DMS114 treated with DMSO at 0.1 percent for 48 hours (cell line): ENCODE results near the gene SEMA4D.

Experiments used
- DNase-seq: peaks from one replicate; lab custom pipeline; 2025; ENCODE audit not compliant: unreplicated experiment; lab: John Stamatoyannopoulos, UW

SEMA4D gene

DNA sequence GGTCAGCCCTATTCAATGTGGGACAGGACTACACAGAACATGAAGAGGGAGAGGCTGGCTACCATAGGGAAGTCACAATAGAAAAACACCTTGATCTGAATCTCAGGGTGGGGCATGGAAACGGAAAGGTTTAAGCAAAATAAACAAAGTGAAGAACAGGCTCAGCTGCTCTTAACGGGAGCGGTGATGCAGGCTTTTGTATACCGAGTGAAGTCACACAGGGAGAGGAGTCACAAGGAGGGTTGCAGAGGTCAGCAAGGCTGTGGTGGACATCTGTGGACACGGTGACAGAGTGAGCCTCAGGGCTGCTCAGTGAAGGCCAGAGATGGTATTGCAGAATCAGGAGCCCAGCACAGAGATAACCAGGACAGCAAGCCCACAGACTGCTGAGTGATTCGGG is 30.6 kb upstream of the SEMA4D start:
- no peak for DNase-seq

GRCh38 chr9:89528131-89528530 is 30.2 kb upstream of the SEMA4D start:
- DNase-seq = no peak

GRCh38 chr9:89527084-89527483 is 29.2 kb upstream of the SEMA4D start:
- DNase-seq = no peak

- no peak for DNase-seq
These were observed 28.8 kb upstream of the SEMA4D start for GRCh38 chr9:89526667-89527066.

DNA sequence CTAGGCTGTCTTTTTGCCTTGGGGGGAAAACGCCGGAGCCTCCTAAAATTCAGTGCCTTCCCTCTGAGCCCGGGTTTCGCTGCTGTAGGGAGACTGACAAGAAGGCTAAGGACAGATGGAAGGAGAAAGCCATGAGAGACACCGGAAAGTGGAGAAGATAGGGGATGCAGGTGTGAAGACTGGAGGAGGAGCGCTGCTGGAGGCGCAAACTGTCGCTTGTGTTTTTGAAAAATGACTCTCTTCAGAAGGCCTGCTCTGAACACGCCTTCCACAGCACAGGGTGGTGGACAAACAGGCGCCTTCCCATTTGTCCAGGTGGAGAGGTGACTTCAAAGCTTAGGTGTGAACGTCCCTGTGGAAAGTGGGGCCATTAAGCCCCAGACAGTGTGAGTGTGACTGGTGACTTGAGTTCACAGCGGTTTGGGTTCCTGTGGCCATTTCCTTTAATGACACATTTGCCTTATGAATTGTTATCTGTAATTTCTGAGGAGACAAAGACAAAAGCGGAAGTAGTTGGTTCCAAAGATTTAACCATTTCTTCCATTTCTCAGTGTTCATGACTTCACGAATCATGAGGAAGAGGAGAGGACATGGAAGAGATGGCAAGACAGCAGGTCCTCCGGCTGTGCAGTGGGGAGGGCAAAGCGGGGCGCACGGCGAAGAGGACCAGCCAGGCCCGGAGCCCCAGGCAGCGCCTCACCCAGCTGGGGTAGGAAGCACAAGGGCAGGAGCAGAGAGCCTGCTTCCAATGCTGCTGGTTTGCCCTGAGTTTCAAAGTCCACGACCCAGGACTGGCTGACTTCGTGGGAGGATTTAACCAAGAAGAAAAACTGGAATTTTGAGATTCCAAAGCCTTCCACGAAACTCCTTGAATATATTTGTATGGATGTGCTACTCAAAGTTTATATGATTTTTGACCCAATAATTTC is 27.8 kb upstream of the SEMA4D start:
- DNase-seq = no peak

GRCh38 chr9:89524963-89525362 is 27.1 kb upstream of the SEMA4D start:
- no peak for DNase-seq

DNA sequence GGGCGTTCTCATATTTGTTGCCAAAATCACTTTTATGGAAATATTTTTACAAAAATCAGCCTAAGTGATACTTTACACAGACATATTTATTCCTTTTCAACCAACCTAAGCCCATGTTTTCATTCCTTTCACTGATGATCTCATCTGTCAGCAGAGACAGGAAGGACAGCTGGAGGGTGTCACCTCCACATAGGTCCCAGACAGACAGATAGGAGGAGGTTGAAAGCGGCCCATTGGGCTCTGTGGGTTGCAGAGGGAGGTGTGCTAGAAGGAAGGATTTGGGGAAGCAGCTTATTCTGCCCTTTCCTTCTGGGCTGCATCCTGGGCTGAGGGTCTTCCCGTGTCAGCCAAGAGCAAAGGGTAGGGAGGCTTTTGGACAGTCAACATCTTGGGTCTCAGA is 26.0 kb upstream of the SEMA4D start:
- no peak for DNase-seq

GRCh38 chr9:89522959-89523285 is 25.0 kb upstream of the SEMA4D start:
- DNase-seq = no peak

GRCh38 chr9:89522261-89522958 is 24.5 kb upstream of the SEMA4D start:
- no peak for DNase-seq

GRCh38 chr9:89519366-89519805 is 21.5 kb upstream of the SEMA4D start:
- no peak for DNase-seq

- no peak for DNase-seq
These were observed 20.8 kb upstream of the SEMA4D start for GRCh38 chr9:89518466-89519365.

GRCh38 chr9:89515416-89515815 is 17.5 kb upstream of the SEMA4D start:
- no peak for DNase-seq

DNA sequence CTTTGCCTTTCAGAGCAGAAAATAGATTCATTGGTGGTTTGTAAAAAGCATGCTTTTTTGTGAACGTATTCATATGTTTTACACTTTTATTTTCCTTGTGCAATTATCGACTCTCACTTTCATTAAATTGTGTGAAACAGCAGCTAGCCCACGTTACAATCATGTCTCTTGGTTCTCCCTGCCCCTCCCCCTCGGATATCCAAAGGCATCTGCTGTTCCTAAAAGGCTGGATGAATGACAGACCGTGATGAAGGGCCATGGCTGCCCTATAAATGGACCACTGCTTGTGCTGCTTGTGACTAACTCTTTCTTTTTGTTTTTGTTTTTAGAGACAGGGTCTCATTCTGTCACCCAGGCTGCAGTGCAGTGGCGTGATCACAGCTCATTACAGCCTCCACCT is 17.0 kb upstream of the SEMA4D start:
- no peak for DNase-seq

DNA sequence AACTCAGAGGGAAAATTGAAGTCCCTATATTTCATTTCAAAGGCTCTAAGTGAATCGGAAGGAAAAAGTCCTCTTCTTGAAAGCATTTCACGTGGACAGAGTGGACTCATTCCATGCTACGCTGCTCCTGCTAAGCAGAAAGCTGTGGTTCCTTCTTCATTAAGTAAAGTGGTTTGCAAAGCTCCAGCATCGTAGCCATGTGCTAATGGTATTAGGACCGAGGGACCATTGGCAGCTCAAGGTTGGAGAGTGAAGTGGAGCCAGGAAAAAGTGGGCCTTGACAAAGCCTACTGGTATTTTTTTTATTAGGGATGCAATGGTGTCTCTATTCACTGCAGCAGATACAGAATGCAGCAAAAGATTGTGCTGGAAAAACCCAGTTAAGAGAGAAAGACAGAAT is 16.4 kb upstream of the SEMA4D start:
- DNase-seq = no peak

DNA sequence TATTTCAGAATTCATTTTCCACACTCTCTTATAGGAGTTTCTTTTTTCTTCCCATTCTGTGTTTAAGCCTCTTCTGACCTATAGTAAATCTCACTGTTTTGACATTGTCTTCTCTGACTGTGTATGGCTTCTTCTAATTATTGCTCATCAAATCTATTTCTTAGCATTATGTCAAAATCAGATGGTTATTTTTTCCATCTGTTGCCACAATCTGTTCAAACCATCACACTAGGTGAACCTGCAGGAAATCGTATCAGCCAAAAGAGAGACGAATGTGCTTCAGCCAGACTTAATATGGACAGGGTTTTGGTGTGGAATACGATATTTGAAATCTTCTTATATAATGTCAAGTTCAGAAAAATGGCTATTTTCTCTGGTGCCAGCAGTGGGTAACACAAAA is 15.9 kb upstream of the SEMA4D start:
- no peak for DNase-seq

DNA sequence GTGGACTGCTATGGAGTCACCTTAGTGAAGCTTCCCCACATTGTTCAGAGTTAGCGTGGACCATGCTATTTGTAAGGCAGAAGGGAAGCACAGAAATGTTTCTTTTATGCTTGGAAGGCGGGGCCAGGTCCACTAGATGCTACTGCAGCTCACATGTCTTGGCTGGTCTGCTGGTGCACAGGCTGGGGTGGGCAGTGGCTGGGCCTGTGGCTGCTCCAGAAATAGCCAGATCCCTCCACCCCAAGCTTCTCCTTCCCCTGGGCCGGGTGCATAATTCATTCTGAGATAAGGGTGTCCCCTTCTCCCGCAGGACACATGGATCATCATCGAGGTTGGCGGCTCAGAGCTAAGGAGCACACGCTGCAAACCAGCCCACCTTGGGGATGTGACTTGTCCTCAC is 14.5 kb upstream of the SEMA4D start:
- DNase-seq = no peak

DNA sequence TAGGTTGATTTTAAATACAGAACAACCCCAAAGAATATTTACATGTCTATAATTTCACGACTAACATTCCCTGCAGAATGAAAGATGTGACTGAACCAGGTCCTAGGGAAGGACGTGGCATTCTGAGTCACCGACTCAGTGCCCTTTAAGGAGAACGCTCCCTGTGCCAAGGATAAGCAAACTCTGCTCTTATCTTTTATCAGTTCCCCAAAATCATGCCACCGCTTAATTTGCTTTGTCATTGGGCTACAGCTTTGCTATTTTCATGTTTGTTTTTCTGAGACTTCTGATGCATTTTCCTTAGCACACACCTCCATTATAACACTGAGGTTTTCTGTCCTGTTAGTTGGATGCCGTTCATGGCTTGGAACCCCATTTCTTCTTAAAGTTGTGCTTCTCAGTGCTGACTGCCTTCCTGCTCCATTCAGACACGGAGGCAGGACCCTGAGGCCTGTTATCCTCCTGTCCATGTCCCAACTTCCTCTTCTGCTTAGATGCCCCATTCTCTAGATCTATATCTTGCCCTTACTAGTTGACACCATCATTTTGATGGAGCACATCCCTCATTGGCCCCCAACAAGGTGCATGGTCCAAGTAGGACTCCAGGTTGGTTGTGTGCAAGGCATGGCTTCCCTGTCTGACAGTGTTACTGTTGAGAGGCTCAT is 11.2 kb upstream of the SEMA4D start:
- DNase-seq = no peak

GRCh38 chr9:89505911-89506310 is 8.0 kb upstream of the SEMA4D start:
- DNase-seq = no peak

GRCh38 chr9:89505048-89505447 is 7.1 kb upstream of the SEMA4D start:
- DNase-seq = no peak

DNA sequence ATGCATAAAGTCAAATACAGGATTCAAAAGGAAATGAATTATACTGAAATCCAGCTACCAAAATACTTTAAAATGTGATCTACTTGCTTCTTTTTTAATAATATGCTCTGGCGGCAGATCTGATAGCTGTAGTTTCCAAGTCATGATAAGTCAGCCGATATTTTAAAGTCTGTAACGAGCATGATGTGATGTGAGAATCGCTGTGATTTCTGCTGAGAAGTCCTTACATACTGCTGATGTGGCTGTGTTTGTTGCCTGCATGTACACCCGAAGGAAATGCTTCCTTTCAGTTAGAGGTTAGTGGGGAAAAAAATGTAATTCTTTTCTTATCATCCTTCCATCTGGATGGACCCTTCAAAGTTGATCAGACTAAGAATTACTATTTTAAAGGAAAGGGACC is 4.8 kb upstream of the SEMA4D start:
- no peak for DNase-seq

GRCh38 chr9:89502038-89502601 is 4.2 kb upstream of the SEMA4D start:
- no peak for DNase-seq
